Central memory CD4-positive, alpha-beta T cell (primary cell): ENCODE data around the gene MED15.

Experiments
- DNase-seq: peaks from one replicate; pipeline ENCODE4 v3.0.0; 2022

The MED15 gene

DNA sequence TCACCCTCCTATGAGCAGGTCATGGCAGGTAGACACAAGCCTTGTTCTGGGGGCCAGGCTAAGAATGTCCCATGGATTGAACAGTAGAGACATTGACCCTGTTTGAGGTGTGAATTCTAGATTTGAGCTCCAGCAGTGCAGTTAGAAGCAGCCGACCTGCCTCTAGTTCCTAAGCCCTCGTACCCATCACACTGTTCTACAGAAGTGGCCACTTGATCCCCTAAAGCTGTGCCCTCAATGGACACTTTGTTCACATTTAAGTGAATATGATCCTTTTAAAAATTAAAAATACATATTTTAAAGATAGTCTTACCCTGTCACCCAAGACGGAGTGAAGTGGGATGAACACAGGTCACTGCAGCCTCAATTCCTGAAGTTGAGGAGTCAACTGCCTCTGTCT is 122.0 kb downstream of the MED15 start:
- DNase-seq: no peak

DNA sequence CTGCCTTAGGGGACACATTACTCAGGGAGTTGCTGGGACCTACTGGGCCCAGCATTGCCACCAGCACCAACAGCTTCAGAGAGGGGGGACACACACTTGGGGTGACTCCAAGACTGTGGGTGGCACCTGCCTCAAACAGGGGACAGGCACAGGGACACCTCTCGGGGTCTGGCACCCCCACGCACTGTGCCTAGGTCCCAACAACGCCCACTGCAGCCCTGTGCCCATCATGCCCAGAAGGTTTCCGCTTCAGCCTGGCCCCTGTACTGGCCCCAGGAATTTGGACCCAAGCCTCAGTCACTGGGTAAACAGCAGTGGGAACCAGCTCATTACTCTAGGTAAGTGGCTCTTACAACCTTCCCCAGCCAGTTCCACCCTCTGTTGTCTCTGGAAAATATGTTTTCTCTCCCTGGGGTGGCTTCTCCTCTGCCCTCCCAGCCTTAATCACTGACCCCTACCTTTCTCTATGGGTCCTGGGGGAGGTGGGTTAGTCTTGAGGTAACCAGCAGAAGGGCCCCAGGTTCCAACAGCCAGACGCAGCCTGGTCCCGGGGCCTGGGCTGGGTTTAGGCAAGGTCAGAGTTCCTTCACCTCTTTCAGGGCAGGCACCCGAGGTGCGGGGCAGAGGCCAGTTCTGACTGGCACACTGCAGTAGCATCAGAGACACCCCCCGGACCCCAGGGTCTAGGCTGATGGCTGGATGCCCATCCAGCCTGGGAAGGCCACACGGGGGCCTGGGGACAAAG is 123.6 kb downstream of the MED15 start:
- no peak for DNase-seq

DNA sequence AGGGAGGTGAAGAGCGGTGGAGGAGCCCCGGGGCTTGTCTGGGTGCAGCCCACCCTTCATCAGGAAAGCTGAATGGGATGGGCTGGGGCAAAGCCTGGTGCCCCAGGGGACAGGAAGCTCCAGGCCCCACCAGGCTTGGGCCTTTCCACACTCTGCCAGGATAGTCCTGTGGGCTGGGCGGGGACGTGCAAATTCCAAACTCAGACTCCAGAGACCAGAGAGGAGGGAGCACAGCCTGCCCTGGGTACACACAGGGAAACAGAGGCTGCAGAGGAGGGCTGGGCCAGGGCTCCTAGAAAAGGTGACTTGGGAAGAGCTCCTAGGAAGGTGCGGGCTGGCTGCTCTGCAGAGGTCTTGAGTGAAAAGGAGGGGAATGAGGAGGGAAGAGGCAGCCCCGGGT is 124.7 kb downstream of the MED15 start:
- DNase-seq: no peak

DNA sequence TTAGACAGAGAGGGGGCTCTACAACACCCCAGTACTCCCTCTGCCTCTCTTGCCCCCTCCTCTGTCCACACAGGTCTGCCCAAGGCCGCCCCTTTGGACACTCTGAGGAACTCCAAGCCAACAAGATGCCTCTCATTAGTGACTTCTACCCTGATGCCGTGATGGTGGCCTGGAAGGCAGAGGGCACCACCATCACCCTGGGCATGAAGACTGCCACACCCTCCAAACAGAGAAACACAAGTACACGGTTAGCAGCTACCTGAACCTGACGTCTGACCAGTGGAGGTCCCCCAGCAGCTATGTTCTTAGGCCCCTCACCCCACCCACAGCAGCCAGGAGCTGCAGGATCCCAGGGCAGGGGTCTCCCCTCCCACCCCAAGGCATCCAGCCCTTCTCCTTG is 125.1 kb downstream of the MED15 start:
- no peak for DNase-seq

DNA sequence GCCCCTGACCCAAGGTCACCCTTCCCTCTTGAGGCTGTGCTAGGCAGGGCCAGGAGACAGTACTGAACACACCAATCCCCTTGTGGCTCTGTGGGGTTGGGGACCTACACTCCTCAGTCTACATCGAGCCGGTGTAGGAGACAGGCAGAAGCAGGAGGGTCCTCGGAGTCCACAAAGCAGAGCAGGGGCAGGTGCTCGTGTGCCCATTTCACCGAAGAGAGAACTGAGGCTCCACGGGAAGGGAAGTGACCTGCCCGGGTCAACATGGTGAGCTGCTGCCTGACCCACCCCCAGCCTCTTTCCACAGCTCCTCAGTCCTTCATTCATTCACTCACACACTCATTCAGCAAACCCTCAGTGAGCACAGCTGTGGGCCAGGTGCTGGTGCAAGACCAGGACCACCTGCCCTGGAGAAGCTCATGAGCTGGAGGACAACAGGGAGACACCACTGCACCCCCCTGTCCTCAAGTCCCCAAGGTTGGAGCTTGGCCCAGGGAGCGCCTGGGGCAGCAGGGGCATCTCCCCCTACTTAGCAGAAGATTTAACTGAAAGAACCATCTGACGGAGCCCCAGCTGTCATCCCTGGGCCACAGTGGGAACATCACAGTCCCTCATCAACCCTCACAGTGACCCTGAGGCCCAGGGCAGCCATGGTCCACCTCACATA is 127.3 kb downstream of the MED15 start:
- DNase-seq: no peak

DNA sequence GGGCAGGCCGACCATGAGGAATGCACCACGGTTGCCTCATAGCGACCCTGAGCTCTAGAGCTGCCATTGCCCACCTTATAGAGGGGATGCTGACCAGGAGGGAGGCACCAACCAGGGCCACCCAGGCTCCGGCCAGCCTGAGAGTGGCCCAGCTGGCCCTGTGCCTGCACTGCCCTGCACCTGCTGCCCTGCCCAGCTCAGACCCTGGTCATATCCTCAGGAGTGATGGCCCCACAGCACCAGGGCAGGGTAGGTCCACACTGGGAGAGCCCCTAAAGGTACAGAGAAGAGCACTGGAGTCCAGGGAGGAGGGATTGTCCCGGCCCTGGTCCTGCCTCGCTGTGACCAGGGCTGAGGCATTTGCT is 127.8 kb downstream of the MED15 start:
- no peak for DNase-seq

DNA sequence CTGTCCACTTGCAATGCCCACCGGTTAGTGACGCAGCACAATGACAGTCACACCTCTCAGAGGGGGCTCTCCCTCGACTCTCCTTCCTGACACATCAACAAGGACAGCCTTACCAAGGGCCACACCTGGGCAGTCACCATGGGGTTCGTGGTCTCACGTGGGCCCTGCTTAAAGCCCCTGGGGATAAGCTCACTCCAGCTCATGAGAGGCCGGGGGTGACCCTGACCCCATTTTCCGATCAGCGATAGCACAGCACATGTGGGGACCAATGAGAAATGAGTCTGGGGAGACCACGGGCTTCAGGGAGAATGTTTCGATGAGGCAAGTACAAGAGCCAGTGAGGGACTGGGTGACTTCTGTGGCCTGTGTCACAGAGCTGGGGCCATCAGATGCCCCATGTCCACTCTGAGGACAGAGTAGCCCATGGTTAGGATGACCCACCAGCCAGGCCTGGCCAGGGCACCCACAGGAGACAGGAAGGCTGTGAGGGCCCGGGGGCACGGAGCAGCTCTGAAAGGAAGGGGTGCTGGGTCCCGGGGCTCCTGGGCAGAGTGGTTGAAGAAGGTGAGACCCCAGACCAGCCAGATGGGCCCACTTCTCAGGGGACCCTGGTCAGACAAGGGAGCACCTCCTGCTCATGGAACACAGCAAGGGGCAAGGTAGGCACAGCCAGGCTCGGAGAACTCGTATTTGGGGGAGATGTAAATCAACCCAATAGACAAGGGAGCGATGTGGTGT is 128.8 kb downstream of the MED15 start:
- DNase-seq: no peak

DNA sequence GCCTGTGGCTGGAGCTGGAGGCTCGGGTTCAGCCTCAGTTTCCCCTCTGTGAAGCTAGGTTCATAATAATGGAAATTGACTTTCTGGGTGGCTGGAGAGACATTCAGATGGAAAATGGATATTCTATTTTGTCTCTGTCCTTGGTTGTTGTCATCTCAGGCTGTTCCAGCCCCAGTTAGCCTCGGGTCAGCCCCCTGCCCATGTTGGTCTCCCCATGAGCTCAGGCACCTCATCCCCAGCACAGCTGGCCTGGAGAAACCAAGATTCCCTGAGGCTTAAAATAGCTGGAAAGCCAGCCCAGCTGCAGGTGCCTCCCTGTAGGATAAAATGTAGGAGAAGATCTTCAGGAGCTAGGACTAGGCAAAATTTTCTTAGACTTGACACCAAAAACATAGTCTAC is 129.5 kb downstream of the MED15 start:
- no peak for DNase-seq
